ENCODE measurements around the gene SRD5A1.

SRD5A1 gene

GRCh38 chr5:6687505-6687904 lies 54.3 kb downstream of the SRD5A1 start:
- no peak for DNase-seq

- DNase-seq: no peak
These were observed 59.7 kb downstream of the SRD5A1 start for GRCh38 chr5:6692906-6693305.

GRCh38 chr5:6698696-6699095 lies 65.5 kb downstream of the SRD5A1 start:
- no peak for DNase-seq

DNA sequence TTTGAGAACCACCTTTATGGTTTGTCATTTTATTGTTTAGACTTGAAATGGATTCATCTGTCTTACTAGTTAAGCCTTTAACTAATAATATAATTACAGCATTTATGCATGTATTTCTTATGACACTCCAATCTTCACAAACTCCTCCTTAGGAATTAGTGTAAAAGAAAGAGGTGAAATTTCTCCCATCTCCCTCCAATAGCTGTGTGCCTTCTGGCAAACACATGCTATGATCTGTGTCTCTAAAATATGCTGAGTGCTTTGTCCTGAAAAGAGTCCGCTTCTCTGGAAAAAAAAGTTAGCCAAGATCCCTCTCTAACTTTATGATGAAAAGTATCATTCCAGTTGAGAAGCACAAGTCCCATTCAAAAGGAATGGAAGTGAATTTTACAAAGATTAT lies 66.1 kb downstream of the SRD5A1 start:
- no peak for DNase-seq

GRCh38 chr5:6700074-6700684 lies 66.9 kb downstream of the SRD5A1 start:
- no peak for DNase-seq

GRCh38 chr5:6700685-6701355 lies 67.6 kb downstream of the SRD5A1 start:
- no peak for DNase-seq

- no peak for DNase-seq
These were observed 68.3 kb downstream of the SRD5A1 start for GRCh38 chr5:6701491-6701890.

GRCh38 chr5:6702633-6703032 lies 69.4 kb downstream of the SRD5A1 start:
- no peak for DNase-seq

DNA sequence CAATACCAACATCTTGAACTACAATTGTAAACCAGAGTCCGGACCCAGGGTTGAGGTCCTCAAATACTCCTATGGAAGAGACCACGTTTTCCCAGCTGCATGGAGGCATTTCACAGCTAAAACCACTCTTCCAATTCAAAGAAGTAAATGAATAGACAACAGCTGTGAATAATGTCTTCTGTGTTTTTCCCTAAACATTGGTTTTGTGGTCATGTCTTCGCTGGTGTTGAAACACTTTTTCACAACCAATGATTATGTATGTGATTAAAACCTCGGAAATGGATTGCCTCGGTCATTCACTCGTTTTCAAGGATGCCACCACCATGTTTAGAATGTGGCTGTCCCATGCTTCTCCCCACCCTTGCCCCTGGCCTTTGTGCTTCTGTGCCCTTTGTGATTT lies 70.6 kb downstream of the SRD5A1 start:
- no peak for DNase-seq

DNA sequence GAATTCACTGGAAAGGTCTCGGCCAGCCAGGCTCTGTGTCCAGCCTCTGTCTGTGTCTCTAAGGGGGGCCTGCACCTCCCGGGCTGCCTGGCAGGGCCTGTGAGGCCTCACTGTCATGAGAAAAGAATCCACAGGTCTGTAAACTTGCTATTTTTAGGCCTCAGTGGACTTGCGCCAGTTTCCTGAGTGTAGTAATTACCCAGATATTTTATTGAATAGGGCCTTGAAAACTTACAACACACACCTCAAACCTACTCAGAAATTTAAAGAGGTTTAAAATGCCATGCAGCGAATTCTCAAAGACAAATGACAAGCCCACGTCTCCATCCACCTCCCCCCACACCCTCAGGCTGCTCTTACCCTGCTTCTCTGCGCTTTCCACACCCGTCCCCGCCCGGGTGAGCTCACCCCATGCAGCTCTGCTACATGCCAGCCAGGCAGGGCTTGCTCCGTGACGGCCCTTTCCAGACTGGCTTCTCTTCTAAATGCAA lies 71.2 kb downstream of the SRD5A1 start:
- DNase-seq: no peak

DNA sequence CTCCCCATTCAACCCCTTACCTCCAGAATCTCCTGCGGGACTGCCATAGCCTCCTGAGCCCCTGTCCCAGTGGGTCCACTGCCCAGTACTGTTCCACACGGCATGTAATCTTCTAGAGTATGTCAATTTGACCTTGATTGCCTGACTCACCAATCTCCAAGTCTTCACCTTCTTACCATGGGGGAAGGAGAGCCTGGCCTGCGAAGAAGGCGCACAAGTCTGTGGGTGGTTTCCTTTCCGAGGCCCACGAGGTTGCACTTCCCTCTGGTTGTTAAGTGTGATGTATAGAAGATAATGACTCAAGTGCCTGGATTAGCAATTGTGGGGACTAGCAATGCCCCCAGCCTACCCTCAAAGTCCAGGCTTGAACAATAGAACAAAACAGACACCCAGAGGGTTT lies 71.8 kb downstream of the SRD5A1 start:
- DNase-seq: no peak

- no peak for DNase-seq
These were observed 72.7 kb downstream of the SRD5A1 start for GRCh38 chr5:6705959-6706358.

- no peak for DNase-seq
These were observed 74.6 kb downstream of the SRD5A1 start for GRCh38 chr5:6707852-6708251.

- no peak for DNase-seq
These were observed 75.6 kb downstream of the SRD5A1 start for GRCh38 chr5:6708814-6709213.

DNA sequence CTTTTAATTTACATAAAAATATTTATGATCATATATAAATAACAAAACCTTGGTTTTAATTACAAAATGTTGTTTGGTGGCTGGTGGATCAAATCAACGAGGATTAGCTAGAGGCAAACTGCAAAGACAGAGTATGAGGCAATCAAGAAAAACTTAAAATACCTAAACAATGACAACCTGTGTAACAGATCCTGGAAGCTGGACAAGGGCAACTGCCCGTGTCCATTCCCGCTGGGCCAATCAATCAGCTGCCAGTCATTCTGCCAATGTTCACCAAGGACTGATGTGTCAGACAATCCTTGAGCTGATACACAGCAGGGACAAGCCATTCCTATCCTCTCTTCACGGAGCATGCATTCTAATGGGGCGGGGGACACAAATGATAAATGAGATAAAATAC lies 76.8 kb downstream of the SRD5A1 start:
- DNase-seq: no peak

- DNase-seq: no peak
These were observed 77.5 kb downstream of the SRD5A1 start for GRCh38 chr5:6710551-6711318.

DNA sequence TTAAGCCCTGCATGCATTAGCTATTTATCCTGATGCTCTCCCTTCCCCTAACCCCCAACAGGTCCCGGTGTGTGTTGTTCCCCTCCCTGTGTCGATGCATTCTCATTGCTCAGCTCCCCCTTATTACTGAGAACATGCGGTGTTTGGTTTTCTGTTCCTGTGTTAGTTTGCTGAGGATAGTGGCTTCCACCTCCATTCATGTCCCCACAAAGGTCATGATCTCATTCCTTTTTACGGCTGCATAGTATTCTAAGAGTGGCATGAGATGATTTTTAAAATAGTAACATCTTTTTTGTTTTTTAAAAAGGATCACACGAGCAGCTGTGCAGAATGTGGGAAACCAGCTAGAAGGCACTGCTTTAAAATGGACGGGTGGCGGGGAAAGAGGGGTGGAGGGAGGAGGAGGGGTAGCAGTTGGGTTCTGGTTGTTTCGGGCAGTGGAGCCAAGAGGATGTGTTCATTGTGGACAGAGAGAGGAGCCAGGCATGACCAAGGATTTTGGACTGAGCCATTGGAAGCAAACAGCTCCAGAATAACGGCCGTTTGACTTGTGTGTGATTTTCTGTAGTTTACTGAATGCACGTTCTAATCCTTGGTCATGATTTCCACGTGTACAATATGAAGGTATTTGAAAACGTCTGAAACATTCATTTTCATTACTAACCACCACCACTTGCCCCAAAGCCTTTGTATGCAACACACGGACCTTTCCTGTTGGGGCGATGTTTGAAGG lies 78.3 kb downstream of the SRD5A1 start:
- no peak for DNase-seq

GRCh38 chr5:6712142-6712576 lies 78.9 kb downstream of the SRD5A1 start:
- DNase-seq: no peak

- peak; percentile 95 for DNase-seq
These were observed 79.5 kb downstream of the SRD5A1 start for GRCh38 chr5:6712577-6713273.

- no peak for DNase-seq
These were observed 80.3 kb downstream of the SRD5A1 start, which contains the start of gene TENT4A for GRCh38 chr5:6713274-6714225. TSS of gene TENT4A (plus strand) at chr5:6713432. CDS start at chr5:6713984, 552 bp downstream.
